HG02970 (cell line): ENCODE results near the gene ROR1.

Source experiments
- ATAC-seq: cut with Tn5 transposase; IDR thresholded peaks from one replicate; pipeline ENCODE4 v1.9.1; 2021; ENCODE audit warnings: mild to moderate bottlenecking, moderate library complexity, moderate number of reproducible peaks; ENCODE audit not compliant: unreplicated experiment, low FRiP score

ROR1 gene

GRCh38 chr1:63773815-63774616 lies at the start of gene ROR1:
ROR1 (plus strand) TSS chr1:63774017.
- no peak for ATAC-seq

- no peak for ATAC-seq
These were observed 49.4 kb upstream of the ROR1 start for GRCh38 chr1:63724375-63724899.

DNA sequence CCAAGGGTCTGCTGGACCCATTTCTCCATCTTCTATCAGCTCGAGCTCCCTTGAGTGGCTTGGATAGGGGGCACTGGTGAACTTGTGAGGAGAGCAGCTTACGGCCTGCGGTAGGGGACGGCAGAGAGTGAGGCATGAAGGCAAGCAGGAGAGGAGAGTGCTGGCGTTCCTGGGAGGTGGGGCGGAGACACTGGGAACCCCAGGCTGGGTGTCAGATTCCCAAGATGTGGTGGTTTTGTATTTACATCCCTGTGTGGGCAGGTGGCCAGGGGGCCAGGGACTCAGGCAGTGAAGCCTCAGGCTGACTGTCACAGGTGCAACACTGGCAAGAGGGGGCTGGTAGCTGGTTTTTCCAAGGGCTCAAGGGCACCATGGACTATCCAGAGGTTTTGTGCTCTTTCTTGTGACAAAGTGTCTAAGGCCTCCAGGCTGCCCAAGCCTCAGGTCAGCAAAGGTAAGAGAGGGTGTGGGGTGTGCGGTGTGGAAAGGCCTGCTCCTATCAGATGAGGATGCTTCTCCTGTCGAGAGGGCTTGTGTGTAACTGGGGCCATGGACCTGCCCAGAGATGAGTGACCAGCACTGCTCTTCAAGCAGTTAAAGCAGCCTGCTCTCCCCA lies 45.1 kb upstream of the ROR1 start:
- ATAC-seq: no peak

DNA sequence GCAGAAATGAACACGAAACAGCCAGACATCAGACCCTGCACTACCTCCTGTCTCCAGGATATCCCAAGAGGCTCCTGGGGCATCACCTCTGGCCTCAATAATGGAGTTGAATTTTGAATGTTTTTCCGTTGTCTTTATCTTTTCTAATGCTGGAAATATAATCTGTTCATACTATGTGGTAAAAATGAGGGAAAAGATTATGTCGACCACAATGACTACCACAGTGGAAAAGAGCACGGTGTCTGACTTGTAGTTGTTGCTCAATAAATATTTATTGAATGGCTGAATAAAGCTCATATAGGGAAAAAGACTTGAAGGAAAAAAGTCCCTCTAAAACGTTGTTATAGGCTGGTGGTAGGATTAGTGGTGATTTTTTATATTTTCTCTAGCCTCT lies 44.6 kb upstream of the ROR1 start:
- ATAC-seq: no peak

DNA sequence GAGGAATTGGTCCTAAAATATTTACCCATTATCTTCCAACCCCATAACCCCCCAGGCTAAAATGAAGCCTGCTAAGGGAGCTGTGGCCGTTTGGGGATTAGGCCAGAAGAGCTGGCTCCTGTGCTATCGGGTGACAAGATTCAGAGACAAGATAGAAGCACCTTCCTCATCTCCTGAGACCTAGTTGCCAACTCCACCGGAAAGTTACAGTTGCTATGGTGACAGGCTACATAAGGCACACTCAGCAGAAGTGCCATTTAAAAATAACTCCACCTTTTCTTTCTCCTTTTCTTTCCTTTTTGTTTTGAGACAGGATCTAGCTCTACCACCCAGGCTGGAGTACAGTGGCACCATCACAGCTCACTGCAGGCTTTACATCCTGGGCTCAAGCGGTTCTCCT lies 43.6 kb upstream of the ROR1 start:
- ATAC-seq: no peak

- no peak for ATAC-seq
These were observed 42.4 kb upstream of the ROR1 start for GRCh38 chr1:63731117-63732043.

DNA sequence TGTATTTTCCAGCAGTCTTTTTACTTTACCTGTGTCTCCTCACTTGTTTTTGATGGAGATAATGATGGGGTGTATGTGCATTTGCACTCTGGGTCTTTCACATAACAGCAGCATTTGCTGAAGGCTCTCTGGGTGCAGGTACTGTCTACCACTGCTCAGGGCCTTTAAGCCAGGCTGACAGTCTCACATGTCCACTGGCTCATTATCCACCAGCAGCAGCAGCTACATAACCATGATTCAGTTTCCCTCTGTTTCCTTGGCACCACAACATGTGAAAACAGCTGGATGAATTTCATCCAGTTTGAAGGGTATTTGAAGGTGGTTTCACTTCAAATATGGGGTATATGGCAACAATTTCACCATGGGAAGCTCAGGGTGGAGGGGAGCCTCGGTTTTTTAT lies 41.2 kb upstream of the ROR1 start:
- no peak for ATAC-seq

DNA sequence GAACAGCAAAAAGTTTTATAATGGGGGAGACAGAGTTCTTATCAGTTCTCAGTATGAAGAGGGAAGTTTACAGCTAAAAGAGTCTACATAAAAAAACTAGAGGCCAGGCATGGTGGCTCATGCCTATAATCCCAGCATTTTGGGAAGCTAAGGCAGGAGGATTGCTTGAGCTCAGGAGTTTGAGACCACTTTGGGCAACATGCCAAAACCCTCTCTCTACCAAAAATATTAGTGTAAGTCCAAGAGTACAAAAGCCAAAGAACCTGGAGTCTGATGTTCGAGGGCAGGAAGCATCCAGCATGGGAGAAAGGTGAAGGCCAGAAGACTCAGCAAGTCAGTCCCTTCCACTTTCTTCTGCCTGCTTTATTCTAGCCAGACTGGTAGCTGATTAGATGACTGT lies 35.0 kb upstream of the ROR1 start:
- no peak for ATAC-seq

GRCh38 chr1:63739452-63739851 lies 34.4 kb upstream of the ROR1 start:
- ATAC-seq: no peak

DNA sequence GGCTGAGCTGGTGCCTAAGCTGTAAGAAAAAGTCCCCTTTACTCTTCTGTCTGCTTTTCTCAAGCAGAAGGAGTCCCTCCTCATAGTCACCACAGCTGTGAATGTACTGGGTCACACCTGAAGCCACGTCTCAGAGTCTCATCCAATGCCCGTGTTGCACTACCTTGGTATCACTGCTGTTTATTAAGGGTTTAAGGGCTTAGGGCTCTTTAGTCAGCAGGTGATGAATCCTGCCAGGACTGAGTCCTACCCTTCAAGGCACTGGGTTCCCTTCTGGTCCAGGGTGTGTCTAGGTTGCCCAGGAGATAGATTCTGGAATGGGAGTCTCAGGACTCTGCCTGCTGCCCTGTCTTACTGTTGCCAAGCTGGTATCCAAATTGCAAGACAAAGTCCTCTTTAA lies 33.4 kb upstream of the ROR1 start:
- no peak for ATAC-seq

- ATAC-seq: no peak
These were observed 31.3 kb upstream of the ROR1 start for GRCh38 chr1:63742526-63742925.

DNA sequence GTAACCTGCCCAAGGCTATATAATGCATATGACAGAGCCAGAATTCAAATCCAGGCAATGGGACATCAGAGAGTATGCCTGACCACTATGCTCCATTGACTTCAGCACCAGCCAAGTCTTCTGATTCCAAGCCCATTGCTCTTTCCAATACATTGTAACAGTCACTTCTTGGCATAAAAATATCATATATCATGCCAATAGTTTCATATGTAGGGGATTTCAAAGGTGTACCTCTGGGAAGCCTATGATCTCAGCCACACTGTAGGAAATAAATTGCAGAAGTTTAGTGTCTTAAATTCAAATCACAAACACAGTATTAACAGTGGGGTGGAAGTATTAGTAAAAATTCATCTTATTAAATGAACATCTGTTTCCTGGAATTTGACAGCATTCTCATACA lies 30.0 kb upstream of the ROR1 start:
- no peak for ATAC-seq

GRCh38 chr1:63746129-63746864 lies 27.5 kb upstream of the ROR1 start:
- no peak for ATAC-seq

DNA sequence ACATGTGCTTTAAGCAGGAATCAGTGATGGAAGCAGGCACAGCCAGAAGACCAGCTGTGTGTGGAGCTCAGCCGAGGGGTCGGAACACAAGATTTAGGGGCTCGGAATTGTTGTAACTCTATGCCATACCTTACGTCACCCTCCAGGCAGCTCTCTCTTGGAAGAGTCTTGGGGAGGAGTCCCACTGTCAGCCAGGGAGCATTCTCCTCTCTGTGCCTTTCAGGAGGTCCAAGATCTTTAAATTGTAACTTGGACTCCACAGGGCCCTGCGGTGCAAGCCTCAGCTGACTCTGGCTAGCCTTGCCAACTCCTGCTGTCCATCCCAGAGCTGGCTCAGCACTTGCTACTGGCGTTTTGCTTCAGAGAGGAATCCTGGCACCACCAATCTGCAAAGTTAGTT lies 26.4 kb upstream of the ROR1 start:
- no peak for ATAC-seq

DNA sequence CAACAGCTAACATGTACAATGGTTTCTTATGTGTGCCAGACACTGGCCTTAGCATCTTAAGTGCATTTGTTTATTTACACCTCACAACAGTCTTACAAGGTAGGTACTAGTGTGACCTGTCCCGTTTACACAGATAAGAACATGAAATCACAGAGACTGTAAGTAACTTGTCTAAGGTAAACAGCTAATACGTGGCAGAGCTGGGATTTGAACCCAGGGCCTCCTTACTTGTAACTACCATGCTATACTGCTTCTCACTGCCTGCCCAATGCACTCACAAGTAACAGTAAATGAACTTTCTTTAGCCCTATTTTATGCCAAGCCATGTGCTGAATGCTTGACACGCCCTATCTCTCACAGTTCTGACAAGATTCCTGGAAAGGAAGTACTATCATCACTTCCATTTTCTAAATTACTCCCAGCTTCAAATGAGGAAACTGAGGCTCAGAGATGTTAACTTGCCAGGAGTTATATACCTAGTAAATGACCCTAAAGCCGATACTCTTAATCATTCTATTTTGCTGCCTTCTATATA lies 25.7 kb upstream of the ROR1 start:
- no peak for ATAC-seq

DNA sequence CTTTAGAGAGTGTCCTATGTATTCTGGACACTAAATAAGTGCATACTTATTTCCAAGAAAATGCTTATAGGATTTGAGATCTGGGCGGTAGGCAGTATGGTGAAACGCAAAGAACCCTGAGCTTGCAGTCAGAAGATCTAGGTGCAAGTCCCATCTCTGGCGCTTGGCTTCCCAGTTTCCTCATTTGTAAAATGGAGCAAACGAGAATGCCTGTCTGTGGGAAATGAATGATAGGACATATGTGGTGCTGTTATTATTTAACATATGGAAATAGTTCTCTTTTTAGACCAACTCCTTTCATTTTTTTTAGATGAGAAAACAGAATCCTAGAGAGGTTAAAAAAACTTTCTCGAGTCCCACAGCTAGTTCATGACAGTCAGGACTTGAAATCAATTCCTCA lies 25.2 kb upstream of the ROR1 start:
- no peak for ATAC-seq

GRCh38 chr1:63750721-63751120 lies 23.1 kb upstream of the ROR1 start:
- ATAC-seq: no peak

GRCh38 chr1:63752176-63752575 lies 21.6 kb upstream of the ROR1 start:
- no peak for ATAC-seq

DNA sequence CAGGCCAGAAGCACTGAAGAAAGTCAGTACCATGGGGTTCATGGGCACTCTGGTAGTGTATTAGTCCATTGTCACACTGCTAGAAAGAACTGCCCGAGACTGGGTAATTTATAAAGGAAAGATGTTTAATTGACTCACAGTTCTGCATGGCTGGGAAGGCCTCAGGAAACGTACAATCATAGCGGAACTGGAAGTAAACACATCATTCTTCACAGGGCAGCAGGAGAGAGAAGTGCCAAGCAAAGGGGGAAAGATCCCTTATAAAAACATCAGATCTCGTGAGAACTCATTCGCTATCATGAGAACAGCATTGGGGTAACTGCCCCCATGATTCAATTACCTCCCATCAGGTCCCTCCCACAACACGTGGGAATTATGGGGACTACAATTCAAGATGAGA lies 20.2 kb upstream of the ROR1 start:
- ATAC-seq: no peak

- no peak for ATAC-seq
These were observed 17.0 kb upstream of the ROR1 start for GRCh38 chr1:63756839-63757238.
